Spleen (tissue), 11 donors: ENCODE measurements around the gene CCL18. TPM values are rescaled to one million over a fixed set of nuclear protein-coding genes. Genes with fewer than 3 reads are reported as not detected.

Experiments used
- DNase-seq: peaks from one replicate; pipeline ENCODE4 v3.0.0-alpha.2; 2020
- H3K27ac ChIP-seq, 8 donors: fragments of 200-600 bp; sonication (generic) in 7 of 8; 1 replicate in 4 of 8; 2 replicates in 4 of 8; pipeline versions ENCODE4 v1.5.0 to v1.8.0; 2016 to 2021; ENCODE audit warnings: inconsistent platforms in 4 of 8, mild to moderate bottlenecking in 4 of 8, moderate library complexity in 1 of 8
- H3K27me3 ChIP-seq, 7 donors: fragments of 200-600 bp; sonication (generic) in 6 of 7; replicated peaks in 1 of 7; 1 replicate in 4 of 7; 2 replicates in 3 of 7; pipeline versions ENCODE4 v1.5.0 to v1.8.0; 2016 to 2021; ENCODE audit warnings: inconsistent platforms in 3 of 7, mild to moderate bottlenecking in 1 of 7
- H3K36me3 ChIP-seq, 6 donors: fragments of 200-600 bp; sonication (generic) in 5 of 6; 1 replicate in 4 of 6; 2 replicates in 2 of 6; pipeline versions ENCODE4 v1.5.0 to v1.8.0; 2016 to 2021; ENCODE audit warnings: inconsistent platforms in 2 of 6
- H3K4me1 ChIP-seq, 6 donors: fragments of 200-600 bp; sonication (generic) in 5 of 6; 1 replicate in 3 of 6; 2 replicates in 3 of 6; pipeline versions ENCODE4 v1.5.0 to v1.8.0; 2016 to 2021; ENCODE audit warnings: inconsistent platforms in 3 of 6
- H3K4me3 ChIP-seq, 8 donors: fragments of 200-600 bp; sonication (generic) in 7 of 8; 1 replicate in 4 of 8; 2 replicates in 4 of 8; pipeline versions ENCODE4 v1.5.0 to v1.8.0; 2016 to 2021; ENCODE audit warnings: inconsistent platforms in 4 of 8, mild to moderate bottlenecking in 4 of 8, moderate library complexity in 2 of 8
- H3K9me3 ChIP-seq, 8 donors: fragments of 200-600 bp; sonication (generic) in 7 of 8; 1 replicate in 4 of 8; 2 replicates in 4 of 8; pipeline versions ENCODE4 v1.5.0 to v1.8.0; 2016 to 2021; ENCODE audit warnings: inconsistent platforms in 4 of 8
- POLR2A ChIP-seq, 3 donors: fragments of 450-650 bp; IDR thresholded peaks; one replicate each; pipeline ENCODE4 v1.5.1; 2017; ENCODE audit warnings: antibody characterized with exemption in 3 of 3, mild to moderate bottlenecking in 1 of 3
- POLR2AphosphoS5 ChIP-seq, 3 donors: sonication (generic); formaldehyde crosslinking; IDR thresholded peaks; one replicate each; pipeline ENCODE4 v1.5.1; 2017; ENCODE audit warnings: antibody characterized with exemption in 3 of 3
- WGBS, 5 donors: extraction: QIAGEN DNeasy Blood & Tissue Kit in 3 of 5; methylation state at CpG; one replicate each; pipeline versions ENCODE4 v1.1.5 to v1.1.7; 2013 to 2018; 5-methylcytosine and 5-hydroxymethylcytosine counted together
- intact Hi-C: fragments of 100-400 bp; cut with DNase I; formaldehyde crosslinking; loops from one replicate; pipeline ENCODE4 v1.15.0; 2023; ENCODE audit warnings: low total_unique reads
- polyA plus RNA-seq, 3 donors: library from polyadenylated mRNA; stranded (reverse); fragments of 200-250 nt; gene quantifications; one replicate each; pipeline ENCODE4 v1.2.1, GENCODE V29; 2013
- total RNA-seq, 7 donors: library from RNA; depleted of rRNA in 3 of 7; stranded (reverse); fragments of >200 nt in 3 of 7; fragmentation: NEBNext Ultra II Directional in 4 of 7; extraction: Animal tissue kit (Norgen Biotek cat#: 25700) in 4 of 7; gene quantifications; one replicate each; pipeline versions ENCODE4 v1.1.0 to v1.2.1, GENCODE V29; 2016 to 2021
- TF ChIP-seq, protein P1 (sequence below), 11 experiments: fragments of 200-600 bp in 7 of 11; fragments of 450-650 bp in 4 of 11; sonication (generic) in 4 of 11; IDR thresholded peaks in 8 of 11; conservative IDR thresholded peaks in 3 of 11; 1 replicate in 7 of 11; 2 replicates in 4 of 11; pipeline versions ENCODE4 v1.4.0 to v1.8.0; 2016 to 2021; ENCODE audit warnings: antibody characterized with exemption in 11 of 11, inconsistent platforms in 4 of 11, mild to moderate bottlenecking in 1 of 11
- donor health status: healthy with polysubstance abuse.
- donor health status: DM: no; HTN: no; CAD: no; lungs with moderate emphysema.
- donor health status: DM: no; HTN: no; CAD: no.
- donor health status: Bipolar disorder and iron deficiency.
- donor health status: healthy.
- donor health status: DM: no; HTN: no; CAD: no.
- donor health status: DM: yes; HTN: yes; CAD: no.

CCL18 gene
- total and polyA plus RNA-seq, 10 donors = 5.2 to 109 (median 12.4) TPM

DNA sequence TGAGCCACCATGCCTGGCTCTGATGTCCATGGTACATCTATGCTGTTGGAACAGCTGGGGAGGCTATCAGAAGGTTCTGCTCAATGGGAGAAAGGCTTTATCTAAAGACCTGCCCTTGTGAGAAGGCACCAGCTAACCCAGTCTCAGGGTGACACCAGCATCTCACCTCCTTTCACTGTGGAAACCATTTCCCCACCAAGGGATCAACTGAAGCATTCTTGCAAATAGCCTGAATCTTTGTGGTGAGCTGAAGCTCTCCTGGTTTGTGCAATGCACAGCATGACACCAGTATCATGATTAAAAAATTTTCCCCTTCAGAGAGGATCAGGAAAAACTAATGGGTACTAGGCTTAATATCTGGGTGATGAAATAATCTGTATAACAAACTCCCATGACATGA, 5.1 kb downstream of the CCL18 start:
- TF ChIP-seq POLR2A (IDR thresholded peaks at IDR 0.05) (no peak), POLR2AphosphoS5 (IDR thresholded peaks at IDR 0.05) (peak in 1 of 3 donors; percentile 23)
- TF ChIP-seq, protein P1, sequence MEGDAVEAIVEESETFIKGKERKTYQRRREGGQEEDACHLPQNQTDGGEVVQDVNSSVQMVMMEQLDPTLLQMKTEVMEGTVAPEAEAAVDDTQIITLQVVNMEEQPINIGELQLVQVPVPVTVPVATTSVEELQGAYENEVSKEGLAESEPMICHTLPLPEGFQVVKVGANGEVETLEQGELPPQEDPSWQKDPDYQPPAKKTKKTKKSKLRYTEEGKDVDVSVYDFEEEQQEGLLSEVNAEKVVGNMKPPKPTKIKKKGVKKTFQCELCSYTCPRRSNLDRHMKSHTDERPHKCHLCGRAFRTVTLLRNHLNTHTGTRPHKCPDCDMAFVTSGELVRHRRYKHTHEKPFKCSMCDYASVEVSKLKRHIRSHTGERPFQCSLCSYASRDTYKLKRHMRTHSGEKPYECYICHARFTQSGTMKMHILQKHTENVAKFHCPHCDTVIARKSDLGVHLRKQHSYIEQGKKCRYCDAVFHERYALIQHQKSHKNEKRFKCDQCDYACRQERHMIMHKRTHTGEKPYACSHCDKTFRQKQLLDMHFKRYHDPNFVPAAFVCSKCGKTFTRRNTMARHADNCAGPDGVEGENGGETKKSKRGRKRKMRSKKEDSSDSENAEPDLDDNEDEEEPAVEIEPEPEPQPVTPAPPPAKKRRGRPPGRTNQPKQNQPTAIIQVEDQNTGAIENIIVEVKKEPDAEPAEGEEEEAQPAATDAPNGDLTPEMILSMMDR (IDR thresholded peaks at IDR 0.05 in 8 of 11, conservative IDR thresholded peaks at IDR 0.05 in 3 of 11) = no peak
- Histone ChIP-seq H3K27ac (peak overlapping the region in 6 of 8 donors; percentile 37 to 84 (median 70)), H3K27me3 (no peaks in the 10 kb centered on the region)

DNA sequence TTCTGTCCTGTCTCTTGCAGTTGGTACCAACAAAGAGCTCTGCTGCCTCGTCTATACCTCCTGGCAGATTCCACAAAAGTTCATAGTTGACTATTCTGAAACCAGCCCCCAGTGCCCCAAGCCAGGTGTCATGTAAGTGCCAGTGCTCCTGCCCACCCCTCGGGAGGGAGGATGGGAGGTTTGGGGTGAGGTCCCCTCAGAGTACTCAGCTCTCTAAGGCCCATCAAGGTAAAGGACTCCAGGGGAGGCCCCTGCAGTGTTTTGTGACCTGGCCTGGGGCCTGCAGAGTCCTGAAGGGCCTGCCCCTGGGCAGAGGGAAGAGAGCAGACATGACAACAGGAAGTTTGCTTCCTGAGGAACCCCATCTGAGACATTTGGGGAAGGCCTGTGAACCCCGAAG, 6.4 kb downstream of the CCL18 start:
- DNase-seq = peak; percentile 55
- Histone ChIP-seq H3K36me3 (no peaks in the 10 kb centered on the region), H3K4me1 (peaks cover 0 to 23% (median 5%) of the 10 kb centered on the region in 6 donors), H3K4me3 (no peak overlapping the region), H3K27ac (peak overlapping the region in 4 of 8 donors; percentile 13 to 84 (median 75)), H3K27me3 (no peaks in the 10 kb centered on the region), H3K9me3 (no peaks in the 10 kb centered on the region)
- TF ChIP-seq POLR2A (IDR thresholded peaks at IDR 0.05) (no peak), POLR2AphosphoS5 (IDR thresholded peaks at IDR 0.05) (no peak)
- TF ChIP-seq, protein P1 (IDR thresholded peaks at IDR 0.05 in 8 of 11, conservative IDR thresholded peaks at IDR 0.05 in 3 of 11) = no peak
- intact Hi-C loops = loop anchor here (5.0 to 10.0 kb wide), 2 partner anchors 74 to 93 kb away; no protein-coding TSS in a partner anchor
- 56 to 71% (median 64%) methylated on average over 2 to 3 of the region's 3 CpGs for WGBS, 5 donors

More for the DNA sequence above, 5.1 kb downstream of the CCL18 start:
- peaks cover 0 to 23% (median 5%) of the 10 kb centered on the region in 6 donors for H3K4me1 ChIP-seq
- no peaks in the 10 kb centered on the region for H3K9me3 ChIP-seq
- H3K36me3 ChIP-seq = no peaks in the 10 kb centered on the region
- DNase-seq = no peak
- H3K4me3 ChIP-seq = no peak overlapping the region
- intact Hi-C loops = no loop called here

DNA sequence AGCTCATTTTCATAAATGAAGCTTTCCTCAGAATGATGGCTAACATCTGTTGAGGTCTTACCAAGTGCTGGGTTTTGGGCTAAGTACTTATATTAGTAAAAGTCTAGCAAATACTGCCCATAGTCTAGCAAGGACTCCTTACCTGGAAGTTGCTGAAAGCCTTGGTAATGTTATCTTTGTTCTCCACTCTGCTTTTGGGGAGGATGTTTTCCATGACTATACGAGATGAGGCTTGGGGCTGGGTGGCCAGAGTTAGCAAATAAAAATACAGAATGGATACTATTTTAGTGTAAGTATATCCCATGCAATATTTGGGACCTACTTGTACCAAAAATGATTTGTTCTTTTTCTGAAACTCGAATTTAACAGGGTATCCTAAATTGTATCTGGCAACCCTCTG, 7.7 kb downstream of the CCL18 start:
- Histone ChIP-seq H3K27ac (peak overlapping the region in 6 of 8 donors; percentile 19 to 84 (median 52)), H3K4me3 (no peak overlapping the region), H3K4me1 (peaks cover 0 to 23% (median 5%) of the 10 kb centered on the region in 6 donors), H3K36me3 (no peaks in the 10 kb centered on the region), H3K9me3 (peaks cover 0 to under 1% (median 0%) of the 10 kb centered on the region in 8 donors), H3K27me3 (no peaks in the 10 kb centered on the region)
- DNase-seq = no peak
- no peak for TF ChIP-seq POLR2A (IDR thresholded peaks at IDR 0.05)
- intact Hi-C loops = loop anchor here (5.0 to 10.0 kb wide), 2 partner anchors 73 to 94 kb away; no protein-coding TSS in a partner anchor
- WGBS, 5 donors = 81 to 89% (median 83%) methylated on average over 2 of the region's 2 CpGs

DNA sequence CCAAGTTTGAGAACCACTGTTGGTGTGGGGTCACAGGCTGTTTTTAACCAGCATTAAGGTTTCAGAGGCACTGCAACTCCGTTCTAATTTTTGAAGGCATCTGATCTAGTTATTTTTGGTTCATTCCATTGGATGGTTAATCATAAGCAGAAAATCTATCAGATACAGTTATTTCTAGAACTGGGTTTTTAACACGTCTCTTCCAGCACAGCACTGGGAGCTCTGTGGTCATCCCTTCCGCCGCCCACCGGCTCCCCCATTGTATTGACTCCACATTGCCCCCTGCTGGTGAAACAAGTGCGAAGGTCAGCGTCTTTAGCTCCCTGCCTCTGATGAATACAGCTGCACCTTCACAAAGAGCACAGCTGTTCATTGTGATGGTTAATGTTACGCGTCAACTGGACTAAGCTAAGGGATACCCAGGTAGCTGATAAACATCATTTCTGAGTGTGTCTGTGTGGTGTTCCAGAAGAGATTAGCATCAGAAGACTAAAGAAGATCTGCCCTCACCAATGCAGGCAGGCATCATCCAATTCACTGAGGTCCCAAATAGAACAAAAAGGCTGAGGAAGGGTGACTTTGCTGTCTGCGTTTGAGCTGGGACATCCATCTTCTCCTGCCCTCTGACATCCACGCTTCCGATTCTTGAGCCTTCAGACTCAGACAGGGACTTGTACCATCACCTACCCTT, 8.5 kb downstream of the CCL18 start:
- intact Hi-C loops = loop anchor here (5.0 to 10.0 kb wide), 2 partner anchors 72 to 95 kb away; no protein-coding TSS in a partner anchor
- TF ChIP-seq, protein P1 (IDR thresholded peaks at IDR 0.05 in 8 of 11, conservative IDR thresholded peaks at IDR 0.05 in 3 of 11) = peak; percentile 53 to 87 (median 78)
- peak in 2 of 3 donors; percentile 51 to 72 for TF ChIP-seq POLR2AphosphoS5 (IDR thresholded peaks at IDR 0.05)
- no peak for TF ChIP-seq POLR2A (IDR thresholded peaks at IDR 0.05)

More for the DNA sequence above, 8.5 kb downstream of the CCL18 start:
- 34 to 37% (median 36%) methylated on average over 12 of the region's 12 CpGs for WGBS, 5 donors
- H3K36me3 ChIP-seq = no peaks in the 10 kb centered on the region
- H3K27ac ChIP-seq = peak overlapping the region in 5 of 8 donors; percentile 19 to 84 (median 74)
- no peaks in the 10 kb centered on the region for H3K27me3 ChIP-seq
- H3K9me3 ChIP-seq = peaks cover 0 to 8% (median 5%) of the 10 kb centered on the region in 8 donors
- no peak overlapping the region for H3K4me3 ChIP-seq
- DNase-seq = peak; percentile 88
- H3K4me1 ChIP-seq = peaks cover 0 to 23% (median 5%) of the 10 kb centered on the region in 6 donors
